Suprapubic skin (tissue), 4 donors: Measurements from ENCODE around the gene SPDYE16.
"Not testable (repeated sequence)": the region's sequence is repeated elsewhere in the genome, so short reads cannot be mapped to it uniquely, and the experiment has no call there.

ENCODE experiments used
- POLR2A ChIP-seq, 2 donors: fragments of 450-650 bp; IDR thresholded peaks; one replicate each; pipeline ENCODE4 v1.6.1; 2017; ENCODE audit warnings: antibody characterized with exemption in 2 of 2, mild to moderate bottlenecking in 2 of 2, moderate library complexity in 2 of 2
- POLR2AphosphoS5 ChIP-seq, 3 donors: sonication (generic); formaldehyde crosslinking; IDR thresholded peaks; one replicate each; pipeline ENCODE4 v1.6.1; 2017; ENCODE audit warnings: antibody characterized with exemption in 3 of 3
- TF ChIP-seq, protein P1 (sequence below), 2 donors: fragments of 200-600 bp in 1 of 2; fragments of 450-650 bp in 1 of 2; sonication (generic) in 1 of 2; IDR thresholded peaks; one replicate each; pipeline ENCODE4 v1.5.1; 2016 to 2019; ENCODE audit warnings: antibody characterized with exemption in 2 of 2, mild to moderate bottlenecking in 1 of 2, moderate library complexity in 1 of 2

DNA sequence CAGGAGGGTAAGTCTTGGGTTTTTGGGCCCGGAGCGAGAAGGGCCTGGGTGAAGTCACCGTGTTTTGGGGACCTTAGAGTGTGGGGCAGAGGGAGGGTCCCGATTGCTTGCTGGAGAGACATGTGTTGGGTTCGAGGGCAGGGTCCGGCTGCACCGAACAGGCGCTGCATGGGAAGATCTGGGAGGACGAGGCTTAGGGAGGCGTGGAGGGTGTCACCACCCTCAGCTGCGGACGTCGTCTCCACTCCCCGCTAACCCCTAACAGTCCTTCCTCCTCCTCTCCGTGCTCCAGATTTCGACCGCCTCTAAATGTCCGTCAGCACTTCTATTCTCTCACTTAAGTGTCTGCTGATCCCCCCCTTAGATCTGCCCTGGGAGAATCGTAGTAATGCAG lies 6.8 kb upstream of the SPDYE16 start:
- TF ChIP-seq POLR2A, POLR2AphosphoS5 (IDR thresholded peaks at IDR 0.05): not testable (repeated sequence)
- TF ChIP-seq, protein P1, sequence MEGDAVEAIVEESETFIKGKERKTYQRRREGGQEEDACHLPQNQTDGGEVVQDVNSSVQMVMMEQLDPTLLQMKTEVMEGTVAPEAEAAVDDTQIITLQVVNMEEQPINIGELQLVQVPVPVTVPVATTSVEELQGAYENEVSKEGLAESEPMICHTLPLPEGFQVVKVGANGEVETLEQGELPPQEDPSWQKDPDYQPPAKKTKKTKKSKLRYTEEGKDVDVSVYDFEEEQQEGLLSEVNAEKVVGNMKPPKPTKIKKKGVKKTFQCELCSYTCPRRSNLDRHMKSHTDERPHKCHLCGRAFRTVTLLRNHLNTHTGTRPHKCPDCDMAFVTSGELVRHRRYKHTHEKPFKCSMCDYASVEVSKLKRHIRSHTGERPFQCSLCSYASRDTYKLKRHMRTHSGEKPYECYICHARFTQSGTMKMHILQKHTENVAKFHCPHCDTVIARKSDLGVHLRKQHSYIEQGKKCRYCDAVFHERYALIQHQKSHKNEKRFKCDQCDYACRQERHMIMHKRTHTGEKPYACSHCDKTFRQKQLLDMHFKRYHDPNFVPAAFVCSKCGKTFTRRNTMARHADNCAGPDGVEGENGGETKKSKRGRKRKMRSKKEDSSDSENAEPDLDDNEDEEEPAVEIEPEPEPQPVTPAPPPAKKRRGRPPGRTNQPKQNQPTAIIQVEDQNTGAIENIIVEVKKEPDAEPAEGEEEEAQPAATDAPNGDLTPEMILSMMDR (IDR thresholded peaks at IDR 0.05) = not testable (repeated sequence)
